Stimulated activated CD8-positive, alpha-beta memory T cell treated with anti-CD3 and anti-CD28 coated beads, Interleukin-15, amount 100 ng/mL, for 4 hours (primary cell): Measurements from ENCODE around the gene SPINK8.
"Not testable (repeated sequence)": the region's sequence is repeated elsewhere in the genome, so short reads cannot be mapped to it uniquely, and the experiment has no call there.

Experiments
- DNase-seq, 2 donors: peaks; one replicate each; pipeline ENCODE4 v3.0.0-alpha.2; 2020; ENCODE audit warnings: low read depth in 2 of 2

Gene SPINK8

DNA sequence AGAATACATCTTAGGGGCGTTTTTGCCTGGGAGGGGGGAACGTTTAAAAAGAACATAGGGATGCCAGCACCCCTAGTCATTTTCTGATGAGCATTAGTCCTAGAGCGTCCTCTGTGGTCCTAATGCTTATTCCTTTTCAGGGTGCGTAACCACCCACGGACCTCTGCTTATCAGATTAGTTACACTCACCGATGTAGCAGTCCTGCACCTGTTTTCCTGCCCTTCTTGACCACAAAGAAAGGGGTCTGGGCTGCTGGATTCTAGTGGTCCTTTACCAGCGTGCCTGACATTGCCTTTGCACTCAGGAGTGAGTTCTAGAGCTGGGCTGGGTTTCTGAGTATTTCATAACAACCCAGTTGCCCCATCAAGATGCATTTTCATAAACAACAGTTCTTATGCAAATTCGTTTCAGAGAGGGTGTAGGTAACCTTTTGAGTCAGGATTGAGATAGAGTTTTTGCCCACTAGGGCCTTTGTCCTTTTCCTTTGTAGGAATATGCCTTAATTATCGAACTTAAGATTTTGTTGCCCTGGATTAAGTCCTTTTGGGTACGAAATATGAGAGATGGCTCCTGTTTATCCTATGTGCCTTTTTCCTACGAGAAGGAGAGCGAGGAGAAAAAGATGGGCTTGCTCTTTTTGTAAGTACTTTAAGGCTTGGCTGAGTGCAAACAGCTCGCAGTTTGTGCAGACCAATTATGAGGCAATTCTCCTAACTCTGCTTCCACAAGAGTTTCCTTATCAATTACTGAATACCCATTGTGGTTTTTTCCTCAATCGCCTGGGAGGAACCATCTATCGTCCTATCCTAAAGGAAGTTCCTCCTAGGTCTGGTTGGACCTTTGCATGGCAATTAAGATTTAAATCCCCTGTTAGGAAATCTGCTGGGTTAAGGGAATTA, at the start of gene SPINK8:
Gene SPINK8, minus strand, starts transcription at position 316 of the 900 bp plus-strand sequence. CDS start 5,320 bp downstream, outside the sequence.
- DNase-seq = not testable (repeated sequence)

- DNase-seq = no peak
These were observed 39.5 kb upstream of the SPINK8 start for GRCh38 chr3:48372862-48373435.

DNA sequence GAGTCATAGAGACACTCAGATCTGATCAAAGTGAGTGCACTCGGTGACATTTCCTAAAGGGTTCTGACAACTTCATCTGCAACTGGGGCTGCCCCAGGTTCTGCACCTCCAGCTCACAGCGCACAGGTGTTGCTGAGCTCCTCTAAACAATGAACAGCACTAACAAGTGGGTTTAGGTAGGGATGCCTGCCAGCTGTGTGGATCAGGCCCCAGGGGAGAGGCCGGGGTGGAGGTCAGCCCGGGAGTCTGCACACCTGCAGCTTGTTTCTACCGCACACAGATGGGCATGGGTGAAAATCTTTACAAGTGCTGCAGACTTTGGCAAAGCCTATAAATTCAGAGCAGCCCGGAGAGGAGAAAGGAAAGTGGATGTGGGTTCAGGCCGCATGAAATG, 38.9 kb upstream of the SPINK8 start:
- DNase-seq = no peak

DNA sequence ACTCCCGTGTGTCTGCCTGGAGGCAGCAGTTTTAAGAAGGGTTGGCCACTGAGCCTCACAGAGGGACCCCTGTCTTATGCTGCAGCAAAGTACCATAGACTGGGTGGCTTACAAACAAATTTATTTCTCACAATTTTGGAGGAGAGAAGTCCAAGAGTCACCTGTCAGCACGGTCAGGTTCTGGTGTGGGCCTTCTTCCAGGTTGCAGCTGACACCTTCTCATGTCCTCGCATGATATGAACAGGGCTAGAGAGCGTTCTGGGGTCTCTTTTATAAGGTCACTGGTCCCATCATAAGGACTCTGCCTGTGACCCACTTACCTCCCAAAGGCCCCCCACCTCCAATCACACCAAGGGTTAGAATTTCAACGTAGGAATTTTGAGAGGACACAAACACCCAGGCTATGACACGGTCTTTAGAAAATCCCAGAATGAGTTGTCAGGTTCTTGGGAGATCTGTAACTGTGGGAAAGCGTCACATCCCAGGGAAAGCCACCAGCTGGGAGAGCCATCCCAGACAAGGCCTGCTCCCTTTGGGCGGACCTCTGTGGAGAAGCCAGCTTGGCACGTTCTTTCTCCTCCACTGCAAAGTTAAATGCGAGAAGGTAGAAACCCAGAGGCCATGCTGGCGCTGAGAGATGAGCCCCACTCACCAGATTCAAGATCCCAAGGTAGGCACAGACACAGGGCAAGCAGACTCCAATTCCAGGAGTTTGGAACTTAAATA, 38.4 kb upstream of the SPINK8 start, which contains the start of gene FBXW12:
Gene FBXW12, plus strand, starts transcription at position 569 of the 726 bp plus-strand sequence. CDS start 549 bp downstream, outside the sequence.
- DNase-seq = no peak

- no peak for DNase-seq
These were observed 36.9 kb upstream of the SPINK8 start for GRCh38 chr3:48370333-48370713.

GRCh38 chr3:48369693-48370332, 36.4 kb upstream of the SPINK8 start:
- DNase-seq = no peak

DNA sequence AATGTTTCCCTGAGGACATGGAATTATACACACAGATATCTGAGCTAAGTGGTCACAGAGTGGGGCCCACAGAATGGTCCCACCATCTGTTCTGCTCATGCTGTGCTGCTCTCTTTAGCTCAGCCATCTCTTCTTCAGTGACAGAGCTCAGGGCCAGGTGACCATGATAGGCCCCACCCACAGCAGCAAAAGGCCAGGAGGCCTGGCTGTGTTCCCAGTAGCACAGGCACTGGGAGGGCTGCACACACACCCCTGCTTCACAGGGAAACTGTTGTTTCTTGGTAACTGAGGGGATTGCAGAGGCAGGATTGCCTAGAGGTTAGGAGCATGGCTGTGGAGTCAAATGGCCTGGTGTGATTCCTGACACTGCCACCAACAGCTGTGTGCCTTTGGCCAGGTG, 33.7 kb upstream of the SPINK8 start:
- no peak for DNase-seq

DNA sequence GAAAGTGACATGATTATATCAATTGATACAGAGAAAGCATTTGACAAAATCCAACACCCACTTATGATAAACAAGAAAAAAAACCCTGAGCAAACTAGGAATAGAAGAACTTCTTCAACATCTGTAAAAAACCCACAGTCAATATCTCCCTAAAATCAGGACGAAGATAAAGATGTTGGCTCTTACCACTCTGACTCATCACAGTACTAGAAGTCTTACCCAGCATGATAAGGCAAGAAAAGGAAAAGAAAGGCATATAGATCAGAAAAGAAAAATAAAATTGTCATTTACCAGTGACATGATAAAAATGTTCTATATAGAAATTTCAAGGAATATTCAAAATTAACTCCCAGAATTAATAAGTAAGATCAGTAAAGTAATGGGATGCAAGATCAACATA, 31.4 kb upstream of the SPINK8 start:
- DNase-seq = no peak

- no peak for DNase-seq
These were observed 28.5 kb upstream of the SPINK8 start for GRCh38 chr3:48361928-48362327.

DNA sequence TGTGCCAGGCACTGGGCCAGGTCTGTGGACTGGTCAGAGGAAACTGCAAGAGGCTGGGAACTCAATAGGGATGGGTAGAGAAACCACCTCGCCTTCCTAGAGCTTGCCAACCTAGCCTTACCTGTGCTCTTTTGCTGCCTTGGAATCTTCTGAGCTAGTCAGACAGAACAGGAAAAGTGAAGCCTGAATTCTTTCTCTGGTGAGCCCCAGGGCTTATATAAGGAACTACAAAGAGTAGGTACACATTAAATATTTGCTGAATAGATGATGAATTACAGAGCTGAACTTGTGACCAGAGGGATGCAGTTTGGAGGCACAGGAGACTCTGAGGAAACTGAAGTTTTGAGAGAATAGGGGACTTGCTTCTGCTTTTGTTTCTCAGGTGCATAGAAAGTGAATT, 23.0 kb upstream of the SPINK8 start:
- DNase-seq = no peak

GRCh38 chr3:48353987-48354386, 20.5 kb upstream of the SPINK8 start:
- no peak for DNase-seq

GRCh38 chr3:48352546-48352945, 19.1 kb upstream of the SPINK8 start:
- DNase-seq = no peak

- DNase-seq = no peak
These were observed 14.0 kb upstream of the SPINK8 start for GRCh38 chr3:48347500-48347899.

GRCh38 chr3:48345946-48346572, 12.6 kb upstream of the SPINK8 start:
- no peak for DNase-seq

DNA sequence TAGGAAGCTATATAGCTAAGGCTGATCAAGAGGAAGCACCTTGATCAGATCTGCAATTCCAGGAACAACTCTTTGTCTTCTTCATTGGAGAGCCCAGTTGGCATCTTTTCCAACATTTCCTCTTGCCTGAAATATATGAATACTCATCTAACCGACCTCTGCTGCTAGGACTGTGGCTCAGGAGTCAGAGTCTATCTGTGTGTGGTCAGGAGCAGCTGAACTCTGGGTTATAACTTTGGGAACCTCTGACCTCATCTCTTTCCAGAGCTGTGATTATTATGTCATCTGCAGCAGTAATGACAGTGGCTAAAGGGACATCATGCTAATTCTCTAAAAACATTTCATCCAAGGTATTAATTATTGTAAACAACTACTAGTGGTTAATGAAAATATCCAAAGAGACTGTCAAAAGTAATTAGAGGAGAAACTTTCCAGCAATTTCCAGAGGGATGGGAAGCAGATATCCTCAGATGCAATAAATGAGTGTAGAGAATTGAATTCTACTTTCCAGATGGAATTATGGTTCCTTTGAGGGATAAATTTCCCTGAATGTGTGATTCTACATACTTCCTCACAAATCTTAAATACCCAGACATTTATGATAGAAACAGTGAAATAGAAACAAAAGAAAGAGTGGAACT, 11.5 kb upstream of the SPINK8 start:
- no peak for DNase-seq

DNA sequence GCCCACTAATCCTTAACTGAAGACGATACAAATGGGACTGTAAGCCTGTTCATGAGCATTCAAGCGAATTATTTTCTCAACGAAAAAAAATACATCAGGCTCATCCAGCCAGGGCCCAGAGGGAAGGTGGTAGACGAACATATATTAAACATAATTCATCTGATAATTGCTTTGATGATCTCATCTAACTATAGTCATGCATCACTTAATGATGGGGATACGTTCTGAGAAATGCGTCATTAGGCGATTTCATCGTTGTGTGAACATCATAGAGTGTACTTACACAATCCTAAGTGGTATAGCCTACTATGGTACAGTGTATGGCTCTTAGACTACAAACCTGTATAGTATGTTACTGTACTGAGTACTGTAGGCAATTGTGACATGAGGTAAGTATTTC, 10.0 kb upstream of the SPINK8 start:
- DNase-seq = no peak

- no peak for DNase-seq
These were observed 5.2 kb upstream of the SPINK8 start for GRCh38 chr3:48338635-48339034.

GRCh38 chr3:48337536-48337935, 4.1 kb upstream of the SPINK8 start:
- DNase-seq = not testable (repeated sequence)

- not testable (repeated sequence) for DNase-seq
These were observed 1.8 kb upstream of the SPINK8 start for GRCh38 chr3:48335286-48335685.

DNA sequence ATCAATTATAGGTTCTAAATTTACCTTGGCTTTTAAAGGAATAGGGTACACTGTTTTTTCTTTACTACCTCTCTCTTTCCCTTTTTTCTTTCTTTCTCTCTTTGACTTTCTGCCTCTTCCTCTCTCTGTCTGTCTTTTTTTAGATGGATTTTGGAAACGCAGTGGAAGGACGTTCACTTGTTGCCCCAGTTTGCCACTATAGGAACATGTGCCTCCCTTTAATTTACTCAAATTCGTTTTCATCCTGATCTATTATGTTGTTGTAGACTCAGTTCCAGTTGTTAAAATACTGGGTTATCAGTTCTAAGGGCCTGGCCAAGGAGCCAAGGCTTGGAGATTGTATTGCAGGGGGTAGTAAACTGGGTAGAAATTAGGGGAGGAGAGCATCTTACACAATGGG, 1.1 kb upstream of the SPINK8 start:
- DNase-seq = no peak
